GM19043 (cell line): Measurements from ENCODE around the gene TRPC4AP.
A peak's percentile ranks its signal among the peaks of the same experiment; 100 is the strongest.

Source experiments
- ATAC-seq: cut with Tn5 transposase; IDR thresholded peaks from one replicate; pipeline ENCODE4 v1.9.1; 2021; ENCODE audit warnings: low read depth; ENCODE audit not compliant: unreplicated experiment

The TRPC4AP gene

DNA sequence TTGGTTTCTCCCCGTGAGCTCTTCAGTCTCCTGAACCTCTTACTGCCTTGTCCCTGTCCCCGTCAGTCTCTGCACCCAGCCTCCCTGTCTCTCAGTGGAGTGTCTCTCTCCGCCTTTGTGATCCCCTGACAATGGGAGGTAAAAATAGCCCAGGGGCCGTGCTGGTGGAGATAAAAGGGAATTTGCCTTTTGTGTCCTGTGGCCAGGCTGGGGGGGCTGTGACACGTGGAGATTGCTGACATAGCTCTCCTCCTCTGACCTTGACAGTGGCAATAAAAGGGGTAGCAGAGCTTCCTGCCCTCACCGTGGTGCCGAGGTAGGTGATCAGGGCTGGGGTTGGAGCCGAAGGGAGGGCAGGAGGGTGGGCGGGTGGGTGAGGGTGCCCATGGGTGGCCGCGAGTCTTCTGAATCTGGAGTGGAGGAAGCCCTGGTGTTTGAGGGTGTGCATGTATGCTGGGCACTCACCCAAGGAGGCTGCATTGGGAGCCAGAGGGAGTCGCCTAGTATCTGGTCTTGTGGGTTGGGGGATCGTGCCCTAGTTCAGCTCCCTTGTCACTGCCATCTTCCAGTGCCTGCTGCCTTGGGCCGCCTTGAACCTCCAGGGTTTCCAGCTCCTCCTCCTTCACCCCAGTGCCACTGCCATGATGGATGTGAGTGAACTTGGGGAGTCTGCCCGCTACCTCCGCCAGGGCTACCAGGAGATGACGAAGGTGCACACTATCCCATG is 115.1 kb downstream of the TRPC4AP start:
- ATAC-seq, result no peak

DNA sequence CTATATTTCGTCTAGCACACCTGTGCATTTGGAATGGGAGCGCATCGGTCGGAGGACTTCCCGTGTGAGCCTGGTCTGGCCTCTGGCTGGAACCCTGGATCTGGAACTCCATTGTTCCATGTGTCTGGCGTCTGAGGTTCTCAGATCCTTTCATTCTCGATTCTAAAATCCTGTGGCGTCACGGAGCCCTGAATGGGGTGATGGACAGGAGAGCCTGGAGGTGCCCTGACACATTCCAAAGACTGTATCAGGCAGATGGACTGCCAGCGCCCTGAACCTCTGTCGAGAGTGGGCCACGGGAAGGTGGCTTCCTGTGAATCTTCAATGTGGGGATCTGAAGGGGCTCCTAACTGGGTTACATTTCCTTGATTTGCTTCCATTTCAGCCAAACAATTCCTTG is 116.3 kb downstream of the TRPC4AP start:
- no peak for ATAC-seq

DNA sequence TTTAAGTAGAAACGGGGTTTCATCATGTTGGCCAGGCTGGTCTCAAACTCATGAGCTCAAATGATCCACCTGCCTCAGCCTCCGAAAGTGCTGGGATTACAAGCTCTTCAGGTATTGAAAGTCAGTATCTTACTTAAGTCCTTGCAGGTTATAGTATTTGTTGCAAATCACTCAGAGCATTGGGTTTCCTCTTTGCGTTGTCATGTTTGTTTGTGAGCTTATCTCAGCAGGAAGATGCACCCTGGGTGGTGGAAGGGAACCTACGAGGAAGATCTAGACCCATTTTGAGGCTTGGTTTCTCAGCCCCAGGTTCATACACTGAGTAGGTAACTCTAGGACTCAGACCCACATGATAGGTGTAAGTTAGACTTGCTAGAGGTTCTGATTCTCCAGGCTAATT is 118.4 kb downstream of the TRPC4AP start:
- no peak for ATAC-seq

DNA sequence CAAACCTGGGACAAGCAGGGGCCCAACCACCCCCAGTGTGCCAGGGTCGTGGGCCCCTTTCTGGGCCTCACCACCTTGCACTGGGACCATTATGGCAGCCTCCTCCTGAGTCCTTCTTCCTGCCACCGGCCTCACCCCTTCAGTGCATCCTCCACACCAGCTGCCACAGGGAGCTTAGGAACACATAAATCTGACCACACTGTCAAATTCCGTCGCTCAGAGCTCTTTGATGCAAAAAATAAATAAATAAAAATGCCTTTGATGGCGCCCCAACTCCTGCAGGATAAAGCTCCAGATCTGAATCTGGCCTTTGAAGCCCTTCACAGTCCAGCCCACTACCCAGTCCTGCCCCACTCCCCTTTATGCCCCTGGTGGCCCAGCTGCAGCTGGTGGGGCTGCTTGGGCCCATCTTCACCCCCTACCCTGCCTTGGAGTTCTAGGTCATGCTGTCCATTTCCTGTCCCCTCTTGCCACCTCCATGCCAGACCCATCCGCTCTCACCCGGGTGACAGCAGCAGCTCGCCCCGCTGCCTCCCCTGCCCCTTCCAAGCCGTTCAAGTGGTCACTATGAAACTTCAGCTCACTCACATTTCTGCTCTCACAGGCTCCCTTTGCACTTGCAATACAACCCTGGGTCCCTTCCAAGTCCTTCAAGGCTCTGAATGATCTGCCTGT is 120.9 kb downstream of the TRPC4AP start:
- no peak for ATAC-seq

DNA sequence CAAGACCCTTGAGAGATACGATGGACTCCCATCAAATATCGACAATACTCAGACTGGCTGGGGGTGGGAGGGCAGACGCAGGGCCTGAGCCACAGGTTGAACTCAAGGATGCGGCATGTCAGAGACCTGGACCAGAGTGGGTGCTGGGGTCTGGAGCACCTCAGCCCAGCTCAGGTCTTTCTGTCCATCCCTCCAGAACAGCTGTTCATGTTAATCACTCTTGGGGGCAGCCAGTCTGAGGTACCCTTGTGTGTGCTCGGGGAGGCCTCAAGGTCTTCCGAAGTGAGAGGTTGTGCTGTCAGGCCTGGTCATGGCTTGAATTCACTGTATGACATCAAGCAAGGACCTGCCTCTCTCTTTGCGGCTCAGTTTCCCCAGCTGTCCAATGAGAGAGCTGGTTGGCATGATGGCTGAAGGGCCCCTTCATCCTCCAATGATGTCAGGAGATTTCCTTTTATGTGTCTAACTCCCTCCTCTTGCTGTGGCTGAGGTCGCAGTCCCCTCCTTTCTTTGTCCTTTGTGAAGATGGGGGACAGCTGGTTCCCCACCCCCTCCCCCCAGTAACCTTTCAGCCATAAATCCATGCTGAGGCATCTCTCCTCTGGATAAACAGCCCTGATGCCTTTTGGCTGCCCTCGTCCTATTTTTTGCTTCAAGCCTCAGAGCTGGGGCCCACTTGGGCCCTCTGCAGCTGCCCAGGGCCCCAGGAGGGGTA is 121.6 kb downstream of the TRPC4AP start:
- no peak for ATAC-seq

DNA sequence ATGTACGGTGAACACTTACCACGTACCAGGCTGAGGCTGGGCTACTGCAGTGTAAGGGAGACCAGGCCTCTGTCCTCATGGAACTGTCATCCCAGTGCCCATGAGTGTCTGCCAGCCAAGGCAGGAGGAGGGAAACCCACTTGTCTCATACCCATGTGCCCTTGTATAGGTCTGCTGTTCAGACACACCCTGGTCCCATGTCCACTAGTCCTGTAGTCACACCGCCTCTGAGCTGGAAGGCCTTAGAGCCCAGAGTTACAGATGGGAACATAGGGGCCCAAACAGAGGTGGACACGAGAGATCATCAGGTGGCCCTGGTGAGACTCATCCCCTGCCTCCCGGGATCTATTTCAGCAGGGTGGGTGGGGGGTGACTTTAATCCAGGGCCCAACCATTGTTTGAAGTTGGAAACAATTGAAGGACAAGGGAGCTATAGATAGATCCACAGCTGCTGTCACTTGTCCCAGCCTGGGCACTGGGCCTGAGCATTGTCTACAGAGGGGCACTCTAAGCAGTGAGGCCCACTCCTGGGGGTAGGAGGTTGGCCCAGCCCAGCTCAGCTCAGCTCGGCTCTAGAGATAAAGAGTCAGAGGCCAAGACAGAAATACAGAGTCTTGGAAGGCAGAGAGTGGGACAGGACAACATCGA is 122.3 kb downstream of the TRPC4AP start:
- no peak for ATAC-seq

DNA sequence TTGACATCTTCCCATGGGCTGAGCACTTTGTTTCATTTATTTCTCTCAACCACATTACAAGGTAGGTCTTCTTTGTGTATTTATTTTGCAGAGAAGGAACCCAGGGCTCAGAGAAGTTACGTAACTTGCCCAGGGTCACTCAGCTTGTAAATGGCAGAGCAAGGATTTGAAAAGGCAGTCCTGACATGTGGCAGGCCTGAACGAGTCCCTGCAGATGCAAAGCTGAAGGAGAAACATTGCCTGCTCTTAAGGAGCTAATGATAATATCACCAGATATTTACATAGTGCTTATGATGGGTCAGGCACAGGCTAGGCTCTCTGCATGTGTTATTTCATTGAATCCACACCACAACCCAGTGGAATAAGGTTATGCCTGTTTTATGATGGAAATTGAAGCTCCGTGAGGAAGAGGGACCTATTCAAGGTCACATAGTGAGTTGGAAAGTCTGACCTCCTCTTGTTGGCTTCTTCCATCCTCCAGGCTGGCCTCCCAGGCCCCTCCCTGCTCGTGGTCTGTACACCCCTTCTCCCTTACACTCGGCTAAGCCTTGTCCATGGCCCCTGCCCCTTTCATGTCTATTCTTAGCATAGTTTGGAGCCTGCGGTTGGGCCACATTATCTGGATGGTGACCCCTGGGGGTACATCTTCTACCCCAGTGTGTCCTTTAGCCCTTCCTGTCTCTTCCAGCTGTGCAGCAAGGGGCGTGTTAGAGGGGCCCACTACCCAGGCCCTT is 124.4 kb downstream of the TRPC4AP start:
- no peak for ATAC-seq

DNA sequence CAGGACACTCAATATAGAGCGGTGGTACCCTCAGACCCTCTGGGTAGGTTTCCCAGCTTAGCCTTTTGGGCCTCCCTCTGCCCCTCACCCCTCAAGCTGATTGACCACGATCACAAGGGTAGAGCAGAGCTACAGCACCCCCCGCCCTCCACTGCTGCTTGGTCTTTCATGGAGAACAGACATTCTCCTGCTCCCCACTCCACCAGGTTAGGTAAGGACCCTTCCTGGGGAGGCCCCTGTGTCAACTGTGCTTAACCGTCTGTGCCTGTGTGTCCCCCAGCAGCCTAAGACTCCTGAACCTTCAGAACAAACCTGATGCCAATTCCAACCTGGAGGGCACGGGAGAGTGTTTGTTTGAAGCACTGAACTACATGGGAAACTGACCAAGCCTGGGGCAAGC is 125.2 kb downstream of the TRPC4AP start:
- no peak for ATAC-seq

DNA sequence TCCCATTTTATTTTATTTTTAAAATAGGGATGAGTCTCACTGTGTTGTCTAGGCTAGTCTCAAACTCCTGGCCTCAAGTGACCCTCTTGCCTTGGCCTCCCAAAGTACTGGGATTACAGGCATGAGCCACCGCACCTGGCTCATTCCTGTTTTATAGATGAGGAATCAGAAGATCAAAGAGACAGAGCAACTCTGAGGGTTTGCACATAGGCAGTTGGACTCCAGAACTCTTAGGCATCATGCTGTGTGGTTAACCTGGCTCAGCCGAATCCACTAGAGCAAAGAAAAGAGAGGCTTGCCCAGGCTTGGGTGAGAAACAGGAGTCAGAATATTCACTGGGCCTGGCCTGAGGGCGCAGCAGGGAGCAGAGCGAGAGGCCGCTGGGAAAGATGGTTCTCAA is 127.6 kb downstream of the TRPC4AP start:
- ATAC-seq, result no peak

DNA sequence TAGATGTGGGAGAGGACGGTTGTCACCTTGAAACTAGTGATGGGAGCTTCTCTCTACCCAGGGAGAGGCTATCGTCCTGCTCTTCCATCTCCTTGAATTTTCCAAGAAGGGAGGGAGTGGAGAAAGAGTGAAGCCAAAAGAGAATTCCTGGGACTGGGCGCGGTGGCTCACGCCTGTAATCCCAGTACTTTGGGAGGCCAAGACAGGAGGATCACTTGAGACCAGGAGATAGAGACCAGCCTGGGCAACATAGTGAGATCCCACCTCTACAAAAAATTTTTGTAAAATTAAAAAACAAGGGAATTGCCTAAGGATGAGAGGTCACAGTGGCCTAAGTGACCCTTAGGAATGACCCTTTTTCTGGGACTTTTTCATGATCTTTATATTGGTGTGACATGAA is 128.1 kb downstream of the TRPC4AP start:
- ATAC-seq, result no peak

DNA sequence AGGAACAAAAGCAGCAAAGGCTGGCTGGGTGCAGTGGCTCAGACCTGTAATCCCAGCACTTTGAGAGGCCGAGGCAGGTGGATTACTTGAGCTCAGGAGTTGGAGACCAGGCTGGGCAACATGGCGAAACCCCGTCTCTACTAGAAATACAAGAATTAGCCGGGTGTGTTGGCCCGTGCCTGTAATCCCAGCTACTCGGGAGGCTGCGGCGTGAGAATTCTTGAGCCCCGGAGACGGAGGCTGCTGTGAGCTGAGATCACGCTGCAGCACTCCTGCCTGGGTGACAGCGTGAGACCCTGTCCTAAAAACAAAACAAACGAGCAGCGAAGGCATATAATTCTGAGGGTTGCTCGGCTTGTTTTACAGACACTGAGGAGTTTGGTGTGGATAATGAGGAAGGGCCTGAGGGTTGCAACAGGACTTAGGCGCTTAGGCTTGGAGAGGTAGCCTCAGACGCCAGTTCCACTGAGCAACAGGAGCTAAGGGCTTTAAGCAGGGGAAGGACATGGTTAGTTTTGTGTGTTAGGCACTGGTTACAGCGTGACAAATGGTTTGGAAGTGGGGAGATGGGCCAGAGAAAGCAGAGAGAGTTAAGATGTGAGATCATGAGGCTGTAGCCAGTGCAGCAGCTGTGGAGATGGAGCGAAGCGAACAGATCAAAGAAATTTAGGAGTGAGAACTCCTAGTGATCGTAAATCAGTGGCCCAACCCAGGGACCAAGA is 135.7 kb downstream of the TRPC4AP start:
- no peak for ATAC-seq

DNA sequence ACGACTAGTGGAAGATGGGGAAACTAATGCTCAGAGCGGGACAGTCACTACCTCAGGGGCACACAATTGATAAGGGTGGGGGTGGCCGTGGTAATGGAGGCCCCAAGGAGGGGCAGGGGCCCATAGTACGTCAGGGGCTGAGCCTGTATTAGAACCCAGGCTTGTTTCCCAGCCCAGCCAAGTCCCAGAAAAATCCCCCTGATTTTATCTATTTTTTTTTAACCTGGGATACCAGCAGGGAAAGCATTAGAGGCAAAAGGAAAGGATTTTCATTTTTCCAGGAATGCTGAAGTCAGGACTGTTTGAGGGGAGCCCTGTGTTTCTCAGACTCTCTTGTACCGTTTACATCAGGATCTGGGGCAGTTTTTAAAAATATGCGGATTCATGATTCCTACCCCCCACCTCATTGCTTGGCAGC is 136.6 kb downstream of the TRPC4AP start:
- ATAC-seq, result no peak

DNA sequence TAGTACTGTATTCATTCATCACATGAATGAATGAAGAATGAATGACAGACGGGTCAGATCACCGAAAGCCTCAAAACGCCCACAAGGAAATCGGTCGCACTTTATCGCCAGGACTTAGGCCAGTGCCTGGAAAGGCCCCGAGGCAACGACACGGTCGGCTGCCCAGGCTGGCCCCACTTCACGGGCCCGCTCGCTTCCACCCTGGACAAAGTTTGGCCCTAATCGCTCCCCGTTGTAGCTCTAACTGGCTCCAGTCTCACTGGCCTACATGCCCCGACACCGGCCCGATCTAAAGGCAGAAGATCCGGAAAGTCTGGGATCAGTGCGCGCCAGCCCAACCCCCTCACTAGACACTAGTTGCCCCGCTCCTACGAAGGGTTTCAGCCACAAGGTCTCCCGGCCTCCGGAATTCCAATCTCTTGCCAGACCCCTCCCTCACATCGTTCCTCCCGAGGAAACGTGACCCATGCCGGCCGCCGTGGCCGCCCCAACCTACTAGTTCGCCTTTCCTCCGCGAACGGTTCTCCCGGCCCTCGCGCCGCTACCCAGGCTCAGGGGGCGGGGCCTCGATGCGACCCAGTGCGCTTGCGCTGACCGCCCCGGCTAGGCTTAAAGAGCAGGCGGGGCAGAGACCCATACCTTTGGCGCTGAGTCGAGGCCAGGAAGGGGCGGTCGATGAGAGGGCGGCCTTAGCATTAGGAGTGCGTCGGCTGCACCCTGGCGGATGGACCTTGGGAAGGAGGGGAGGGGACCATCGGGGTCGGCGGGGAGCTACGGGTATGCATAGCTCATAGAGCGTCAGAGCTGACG is 137.2 kb downstream of the TRPC4AP start, which contains the start of the genes GSS and MYH7B:
Gene GSS, minus strand, starts transcription at position 576 of the 810 bp plus-strand sequence. CDS start 3,954 bp downstream, outside the sequence.
Gene MYH7B, plus strand, starts transcription at position 638 of the 810 bp plus-strand sequence. CDS start 22,138 bp downstream, outside the sequence.
- peak; percentile 91 for ATAC-seq

DNA sequence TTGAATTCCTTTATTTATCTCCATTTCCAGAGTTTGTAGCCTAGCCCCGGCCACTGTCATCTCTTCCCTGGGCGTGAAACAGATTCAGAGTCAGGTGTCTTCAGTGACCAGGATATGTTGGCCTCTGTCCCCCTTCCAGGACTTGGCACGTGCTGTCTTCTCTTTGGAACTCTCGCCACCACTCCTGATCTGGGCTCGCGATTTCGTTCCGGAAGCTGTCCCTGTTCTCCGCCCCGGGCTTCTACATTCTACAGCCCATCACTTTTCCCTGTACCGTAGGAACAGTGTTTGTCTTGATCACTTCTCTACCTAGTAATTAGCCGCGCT is 137.7 kb downstream of the TRPC4AP start:
- ATAC-seq, result no peak

DNA sequence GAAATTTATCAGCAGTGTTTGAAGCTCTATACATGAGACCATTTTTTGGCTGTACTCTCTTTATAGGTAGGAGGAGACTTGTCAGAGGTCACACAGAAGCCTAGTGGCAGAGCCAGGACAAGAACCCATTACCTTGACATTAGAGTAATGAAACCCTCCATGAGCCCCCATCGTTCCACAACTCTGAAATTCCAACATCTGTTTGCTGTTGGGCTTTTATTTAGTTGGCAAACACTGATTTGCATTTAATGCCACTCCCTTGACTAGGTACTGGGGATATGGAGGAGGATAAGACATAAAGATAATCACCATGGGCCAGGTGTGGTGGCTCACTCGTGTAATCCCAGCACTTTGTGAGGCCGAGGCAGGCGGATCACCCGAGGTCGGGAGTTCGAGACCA is 138.6 kb downstream of the TRPC4AP start:
- ATAC-seq, result no peak

DNA sequence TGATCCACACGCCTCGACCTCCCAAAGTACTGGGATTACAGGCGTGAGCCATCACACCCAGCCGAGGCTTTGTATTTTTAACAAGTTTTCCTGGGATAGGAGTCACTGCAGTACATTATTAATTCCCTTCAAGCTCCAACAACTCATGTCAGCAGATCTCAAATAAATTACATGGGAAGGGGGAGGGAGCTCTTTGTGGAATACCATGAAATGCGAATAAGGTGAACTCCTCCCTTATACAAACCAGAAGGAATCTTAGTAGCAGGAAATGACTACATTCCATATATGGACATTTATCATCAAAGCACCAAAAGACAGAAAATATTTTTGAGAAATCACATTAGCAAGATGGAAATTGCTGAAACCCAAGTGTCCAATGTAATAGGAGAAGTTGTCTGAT is 139.9 kb downstream of the TRPC4AP start:
- ATAC-seq, result no peak
